H1 (cell line): ENCODE results near the gene PGM1. TPM values are rescaled to one million over a fixed set of nuclear protein-coding genes. Genes with fewer than 3 reads are reported as not detected.

Source experiments
- CHD7 ChIP-seq: fragments of 300-600 bp; sonication (generic); IDR thresholded peaks from 2 replicates; pipeline ENCODE4 v1.7.1; 2012; ENCODE audit warnings: low read length, moderate library complexity, mild to moderate bottlenecking, inconsistent platforms; ENCODE audit not compliant: insufficient replicate concordance
- CREB1 ChIP-seq: IDR thresholded peaks from 2 replicates; pipeline ENCODE4 v1.6.1; 2012; ENCODE audit warnings: inconsistent platforms
- KDM1A ChIP-seq: fragments of 200-600, 300-600 bp; sonication (generic); IDR thresholded peaks from 2 replicates; pipeline ENCODE4 v1.7.1; 2016; ENCODE audit warnings: mild to moderate bottlenecking, low read length, borderline replicate concordance
- polyA plus RNA-seq, 7 experiments: library from polyadenylated mRNA; depleted of rRNA in 3 of 7; stranded (reverse) in 5 of 7; unstranded in 2 of 7; fragments of >200 nt in 5 of 7; fragments of 200-250 nt in 2 of 7; gene quantifications; 1 replicate in 5 of 7; 2 replicates in 1 of 7; 4 replicates in 1 of 7; pipeline versions ENCODE4 v1.2.1 to v1.2.3, GENCODE V29; 2011 to 2013; ENCODE audit warnings: missing spikeins in 2 of 7, mixed read lengths in 2 of 7
- total RNA-seq: library from RNA; stranded (reverse); fragmentation: NEBNext Ultra II Directional; extraction: Animal tissue kit (Norgen Biotek cat#: 25700); gene quantifications from 2 replicates; pipeline ENCODE4 v1.2.1, GENCODE V29; 2021
- TF ChIP-seq, protein P1 (sequence below): IDR thresholded peaks from 2 replicates; pipeline ENCODE4 v1.6.1; 2011; ENCODE audit warnings: low read length, improper control_type of control experiment

The PGM1 gene
- total and polyA plus RNA-seq, 2 of the 8 experiments (the other 6 are each of a cell fraction or from before 2014, with no cell fraction given) = 33.0 to 65.4 TPM

- TF ChIP-seq CHD7 = no peak
- TF ChIP-seq KDM1A = no peak
- TF ChIP-seq CREB1 = no peak
- TF ChIP-seq, protein P1, sequence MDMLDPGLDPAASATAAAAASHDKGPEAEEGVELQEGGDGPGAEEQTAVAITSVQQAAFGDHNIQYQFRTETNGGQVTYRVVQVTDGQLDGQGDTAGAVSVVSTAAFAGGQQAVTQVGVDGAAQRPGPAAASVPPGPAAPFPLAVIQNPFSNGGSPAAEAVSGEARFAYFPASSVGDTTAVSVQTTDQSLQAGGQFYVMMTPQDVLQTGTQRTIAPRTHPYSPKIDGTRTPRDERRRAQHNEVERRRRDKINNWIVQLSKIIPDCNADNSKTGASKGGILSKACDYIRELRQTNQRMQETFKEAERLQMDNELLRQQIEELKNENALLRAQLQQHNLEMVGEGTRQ = no peak
Observed at GRCh38 chr1:63612971-63613370, 19.8 kb downstream of the PGM1 start (continued).
